K562 (cell line): ENCODE measurements around the gene MAP3K2. TPM values are rescaled to one million over a fixed set of nuclear protein-coding genes. Genes with fewer than 3 reads are reported as not detected.

ENCODE experiments used
- ATF1 ChIP-seq, 2 experiments: fragments of 450-650 bp in 1 of 2; IDR thresholded peaks; 2 replicates each; pipeline ENCODE4 v1.6.1; 2016; ENCODE audit warnings: missing compliant biosample characterization in 1 of 2, missing genetic modification characterization in 1 of 2
- EWSR1 ChIP-seq: fragments of 450-650 bp; IDR thresholded peaks from 2 replicates; pipeline ENCODE4 v1.6.1; 2018; ENCODE audit warnings: borderline replicate concordance, mild to moderate bottlenecking, low read depth, moderate library complexity; ENCODE audit not compliant: partially characterized antibody
- FOSL1 ChIP-seq: fragments of 200-800 bp; sonication (Bioruptor generic); conservative IDR thresholded peaks from 2 replicates; pipeline ENCODE4 v1.6.1; 2016; ENCODE audit warnings: missing genetic modification characterization, missing compliant biosample characterization
- GABPA ChIP-seq: fragments of 200-800 bp; sonication (Bioruptor generic); conservative IDR thresholded peaks from 2 replicates; pipeline ENCODE4 v1.6.1; 2016; ENCODE audit warnings: low read depth, missing genetic modification characterization, missing compliant biosample characterization
- HDAC8 ChIP-seq: fragments of 450-650 bp; IDR thresholded peaks from 2 replicates; pipeline ENCODE4 v1.6.1; 2016; ENCODE audit warnings: mild to moderate bottlenecking, missing genetic modification characterization, moderate library complexity, missing compliant biosample characterization
- IRF9 ChIP-seq: fragments of 450-650 bp; IDR thresholded peaks from 2 replicates; pipeline ENCODE4 v1.6.1; 2016; ENCODE audit warnings: missing biosample characterization, missing genetic modification characterization
- LARP7 ChIP-seq: fragments of 450-650 bp; IDR thresholded peaks from 2 replicates; pipeline ENCODE4 v1.6.1; 2016
- MBD2 ChIP-seq: sonication (generic); IDR thresholded peaks from 2 replicates; pipeline ENCODE4 v1.6.1; 2016; ENCODE audit warnings: low read depth, borderline replicate concordance
- NBN ChIP-seq: fragments of 450-650 bp; IDR thresholded peaks from 2 replicates; pipeline ENCODE4 v1.6.1; 2016; ENCODE audit warnings: low read depth, mild to moderate bottlenecking
- PHB ChIP-seq: fragments of 250-450 bp; sonication (Bioruptor Pico); IDR thresholded peaks from 2 replicates; pipeline ENCODE4 v1.5.0; 2021
- PHF8 ChIP-seq: fragments of 200-600 bp; sonication (generic); IDR thresholded peaks from 2 replicates; pipeline ENCODE4 v1.6.1; 2012; ENCODE audit warnings: mixed run types, mild to moderate bottlenecking, inconsistent platforms, low read length, moderate library complexity, borderline replicate concordance
- SAP30 ChIP-seq: fragments of 200-600 bp; sonication (generic); IDR thresholded peaks from 2 replicates; pipeline ENCODE4 v1.6.1; 2012; ENCODE audit warnings: borderline replicate concordance, low read depth, mild to moderate bottlenecking, moderate library complexity, low read length, control low read depth, inconsistent platforms; ENCODE audit not compliant: insufficient read depth, poor library complexity, severe bottlenecking
- THRAP3 ChIP-seq: fragments of 450-650 bp; IDR thresholded peaks from 2 replicates; pipeline ENCODE4 v1.6.1; 2016; ENCODE audit warnings: mild to moderate bottlenecking, inconsistent platforms, borderline replicate concordance
- USF2 ChIP-seq: sonication (generic); formaldehyde crosslinking; IDR thresholded peaks from 2 replicates; pipeline ENCODE4 v1.5.0; 2020; ENCODE audit warnings: missing genetic modification reagents
- YY1 ChIP-seq, 3 experiments: IDR thresholded peaks; 2 replicates each; pipeline ENCODE4 v1.6.1; 2011; ENCODE audit warnings: low read length in 2 of 3, mild to moderate bottlenecking in 2 of 3, moderate library complexity in 2 of 3, borderline replicate concordance in 1 of 3, control low read depth in 1 of 3, low read depth in 1 of 3; ENCODE audit not compliant: insufficient read depth in 3 of 3, insufficient replicate concordance in 2 of 3, control insufficient read depth in 1 of 3, insufficient read length in 1 of 3; ENCODE audit errors: extremely low read depth in 1 of 3
- ZBTB26 ChIP-seq: fragments of 450-650 bp; formaldehyde crosslinking; IDR thresholded peaks from 2 replicates; pipeline ENCODE4 v1.4.0; 2022; ENCODE audit warnings: missing genetic modification characterization
- ZBTB33 ChIP-seq: sonication (generic); formaldehyde crosslinking; IDR thresholded peaks from 2 replicates; pipeline ENCODE4 v1.8.1; 2023; ENCODE audit warnings: mild to moderate bottlenecking, missing genetic modification reagents
- ZNF395 ChIP-seq: fragments of 200-800 bp; sonication (Bioruptor generic); IDR thresholded peaks from 2 replicates; pipeline ENCODE4 v1.6.1; 2017; ENCODE audit warnings: missing genetic modification characterization, missing compliant biosample characterization
- ZSCAN29 ChIP-seq: fragments of 450-650 bp; IDR thresholded peaks from 2 replicates; pipeline ENCODE4 v1.6.1; 2017
- polyA plus RNA-seq, 8 experiments: library from polyadenylated mRNA; depleted of rRNA in 4 of 8; stranded (reverse) in 5 of 8; unstranded in 3 of 8; fragments of >200 nt; fragmentation: Nextera tagmentation in 2 of 8; fragmentation: Illumina TruSeq in 1 of 8; extraction: Ambion mirVana in 2 of 8; extraction: Trizol in 1 of 8; gene quantifications; 2 replicates each; pipeline versions ENCODE4 v1.2.1 to v1.2.3, GENCODE V29; 2011 to 2014; ENCODE audit warnings: inconsistent platforms in 1 of 8, missing spikeins in 1 of 8
- total RNA-seq, 7 experiments: library from RNA; depleted of rRNA in 6 of 7; stranded (reverse); fragments of >200 nt in 6 of 7; fragmentation: Illumina TruSeq in 2 of 7; extraction: Trizol in 2 of 7; gene quantifications; 2 replicates each; pipeline versions ENCODE4 v1.2.1 to v1.2.3, GENCODE V29; 2011 to 2021; ENCODE audit warnings: low replicate concordance in 1 of 7

Gene MAP3K2
- total and polyA plus RNA-seq, 9 of the 15 experiments (the other 6 are each of a cell fraction or from before 2014, with no cell fraction given): 1.2 to 14.2 (median 5.7) TPM

GRCh38 chr2:127387655-127388422 lies at the start of gene MAP3K2 (continued):
- TF ChIP-seq USF2 (CRISPR knock-in tag) (no peak), HDAC8 (tag) (no peak), ZNF395 (CRISPR knock-in tag) (no peak; the same call in 1 of the 2 replicates), LARP7 (no peak), EWSR1 (no peak), ZBTB33 (CRISPR knock-in tag) (no peak), YY1 (IDR thresholded peaks at IDR 0.05; ENCODE audit: borderline replicate concordance in 1 of 3, control insufficient read depth in 1 of 3, extremely low read depth in 1 of 3, insufficient read depth in 3 of 3, insufficient read length in 1 of 3, insufficient replicate concordance in 2 of 3, low read depth in 1 of 3, low read length in 2 of 3) (peak in 2 of 3 experiments; percentile 77 to 81), ATF1 (CRISPR knock-in tag; IDR thresholded peaks at IDR 0.05) (peak; percentile 41; the same call in 1 of the 2 replicates), ATF1 (tag; IDR thresholded peaks at IDR 0.05) (peak; percentile 96), NBN (no peak), THRAP3 (no peak), FOSL1 (tag) (0 out of 2 replicates have a peak, but pooled peaks have one; percentile 11), MBD2 (peak; percentile 13; the same call in 1 of the 2 replicates), PHB (CRISPR knock-in tag) (peak; percentile 46; the same call in 1 of the 2 replicates), ZBTB26 (CRISPR knock-in tag) (no peak), GABPA (tag) (peak; percentile 54; the same call in 1 of the 2 replicates), PHF8 (peak; percentile 94), IRF9 (tag) (no peak), ZSCAN29 (no peak), SAP30 (peak; percentile 40)
